ENCODE data around the gene FTL.

FTL gene

DNA sequence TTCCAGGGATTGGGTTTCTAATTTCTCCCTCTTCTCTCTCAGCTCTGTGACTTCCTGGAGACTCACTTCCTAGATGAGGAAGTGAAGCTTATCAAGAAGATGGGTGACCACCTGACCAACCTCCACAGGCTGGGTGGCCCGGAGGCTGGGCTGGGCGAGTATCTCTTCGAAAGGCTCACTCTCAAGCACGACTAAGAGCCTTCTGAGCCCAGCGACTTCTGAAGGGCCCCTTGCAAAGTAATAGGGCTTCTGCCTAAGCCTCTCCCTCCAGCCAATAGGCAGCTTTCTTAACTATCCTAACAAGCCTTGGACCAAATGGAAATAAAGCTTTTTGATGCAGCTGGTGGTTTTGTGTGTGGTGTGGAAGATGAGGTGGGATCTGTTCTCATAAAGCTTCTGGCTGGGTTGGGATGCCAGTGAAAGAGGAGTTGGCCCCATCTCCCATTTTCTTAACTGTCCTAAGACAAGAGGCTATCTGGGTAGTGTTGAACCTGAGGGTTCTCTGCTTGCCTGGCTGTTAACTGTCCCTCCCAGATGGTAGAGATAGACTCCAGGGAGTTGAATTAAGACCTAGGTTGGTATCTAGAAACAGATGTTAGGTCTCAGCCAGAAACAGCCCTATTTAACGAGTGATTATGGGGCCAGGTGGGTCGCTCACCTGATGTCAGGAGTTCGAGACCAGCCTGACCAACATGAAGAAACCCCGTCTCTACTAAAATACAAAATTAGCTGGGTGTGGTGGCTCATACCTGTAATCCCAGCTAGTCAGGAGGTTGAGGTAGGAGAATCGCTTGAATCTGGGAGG lies 1.6 kb downstream of the FTL start:
- peak overlapping the region; percentile 78; the same call in 1 of the 2 replicates for H3K4me3 ChIP-seq (ENCODE audit: low read length)
- no peak for TF ChIP-seq ZNF274 (IDR thresholded peaks at IDR 0.05; ENCODE audit: low read depth, low read length)

DNA sequence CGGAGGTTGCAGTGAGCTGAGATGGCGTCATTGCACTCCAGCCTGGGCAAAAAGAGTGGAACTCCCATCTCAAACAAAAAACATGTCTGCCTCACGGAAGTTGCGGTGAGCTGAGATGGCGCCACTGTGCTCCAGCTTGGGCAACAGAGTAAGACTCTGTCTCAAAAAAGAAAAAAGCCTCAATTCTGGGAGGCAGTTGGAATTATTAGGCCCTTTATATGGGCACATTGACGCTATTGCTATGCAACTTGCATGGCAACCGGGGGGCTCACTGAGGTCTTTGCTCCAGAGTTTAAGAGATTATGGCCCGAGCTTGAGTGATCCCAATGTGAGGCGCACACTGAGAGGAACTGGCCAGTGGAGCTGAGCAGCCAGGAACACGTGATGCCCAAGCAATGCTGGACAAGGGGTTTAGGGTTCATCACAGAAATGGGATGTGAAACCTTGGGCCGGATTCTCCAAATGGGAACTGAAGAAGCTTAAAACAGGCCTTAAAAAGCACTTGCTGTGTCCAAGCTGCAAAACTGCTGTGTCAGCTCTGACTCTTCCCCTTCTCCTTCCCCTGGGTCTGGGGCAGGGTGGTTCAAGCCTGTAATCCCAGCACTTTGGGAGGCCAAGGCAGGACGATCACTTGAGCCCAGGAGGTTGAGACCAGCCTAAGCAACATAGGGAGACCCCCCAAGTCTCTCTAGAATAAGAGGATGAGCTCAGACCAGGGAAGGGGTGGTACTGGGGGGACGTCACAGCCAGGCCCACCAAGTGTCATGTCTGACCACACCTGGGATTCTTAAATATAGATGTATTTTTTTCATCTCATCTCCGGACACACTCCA lies 2.5 kb downstream of the FTL start:
- H3K4me3 ChIP-seq (ENCODE audit: low read length) = no peak overlapping the region
- no peak for TF ChIP-seq ZNF274 (IDR thresholded peaks at IDR 0.05; ENCODE audit: low read depth, low read length)

DNA sequence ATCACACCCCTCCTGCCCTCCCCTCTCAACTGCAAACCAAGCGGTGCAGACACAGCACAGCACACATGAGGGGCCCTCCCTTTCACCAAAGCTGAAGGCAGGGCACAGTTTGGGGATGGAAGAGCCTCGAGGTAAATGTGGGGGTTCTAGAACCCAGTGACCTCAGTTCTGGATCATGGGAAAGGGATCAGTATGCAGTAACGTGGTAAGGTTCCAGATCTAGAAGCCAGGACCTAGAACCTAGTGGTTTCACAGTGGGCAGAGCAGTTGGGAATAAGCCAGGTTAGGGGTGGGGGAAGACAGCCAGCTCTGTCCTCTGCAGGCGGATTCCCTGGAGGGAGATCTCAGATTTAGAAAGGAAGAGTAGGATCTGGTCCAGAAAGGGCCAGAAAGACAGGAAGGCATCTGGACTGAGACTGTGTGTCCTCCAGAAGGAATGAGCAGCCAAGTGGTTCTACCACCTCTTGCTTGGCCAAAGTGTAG lies 3.1 kb downstream of the FTL start:
- H3K4me3 ChIP-seq (ENCODE audit: low read length) = no peak overlapping the region
- no peak for TF ChIP-seq ZNF274 (IDR thresholded peaks at IDR 0.05; ENCODE audit: low read depth, low read length)

DNA sequence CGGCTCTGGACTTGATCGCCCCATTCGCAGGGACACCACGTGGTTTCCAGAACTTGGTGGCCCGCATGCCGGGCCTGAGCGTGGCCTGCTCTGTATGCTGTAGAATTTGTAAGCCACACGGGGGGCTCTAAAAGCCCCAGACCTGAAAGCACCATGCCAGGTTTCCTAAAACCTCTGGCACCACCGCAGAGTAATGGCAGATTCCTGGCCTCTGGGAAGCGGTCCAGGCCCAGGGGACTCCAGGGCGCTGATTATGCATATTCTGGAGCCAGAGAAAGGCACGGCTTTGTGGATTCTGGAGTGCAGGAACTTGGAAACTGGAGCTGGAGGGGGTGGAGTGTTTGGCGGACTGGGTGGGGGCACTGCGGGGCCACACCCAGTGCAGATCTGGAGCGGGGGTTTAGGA lies 3.7 kb downstream of the FTL start:
- no peak overlapping the region for H3K4me3 ChIP-seq (ENCODE audit: low read length)
- no peak for TF ChIP-seq ZNF274 (IDR thresholded peaks at IDR 0.05; ENCODE audit: low read depth, low read length)

DNA sequence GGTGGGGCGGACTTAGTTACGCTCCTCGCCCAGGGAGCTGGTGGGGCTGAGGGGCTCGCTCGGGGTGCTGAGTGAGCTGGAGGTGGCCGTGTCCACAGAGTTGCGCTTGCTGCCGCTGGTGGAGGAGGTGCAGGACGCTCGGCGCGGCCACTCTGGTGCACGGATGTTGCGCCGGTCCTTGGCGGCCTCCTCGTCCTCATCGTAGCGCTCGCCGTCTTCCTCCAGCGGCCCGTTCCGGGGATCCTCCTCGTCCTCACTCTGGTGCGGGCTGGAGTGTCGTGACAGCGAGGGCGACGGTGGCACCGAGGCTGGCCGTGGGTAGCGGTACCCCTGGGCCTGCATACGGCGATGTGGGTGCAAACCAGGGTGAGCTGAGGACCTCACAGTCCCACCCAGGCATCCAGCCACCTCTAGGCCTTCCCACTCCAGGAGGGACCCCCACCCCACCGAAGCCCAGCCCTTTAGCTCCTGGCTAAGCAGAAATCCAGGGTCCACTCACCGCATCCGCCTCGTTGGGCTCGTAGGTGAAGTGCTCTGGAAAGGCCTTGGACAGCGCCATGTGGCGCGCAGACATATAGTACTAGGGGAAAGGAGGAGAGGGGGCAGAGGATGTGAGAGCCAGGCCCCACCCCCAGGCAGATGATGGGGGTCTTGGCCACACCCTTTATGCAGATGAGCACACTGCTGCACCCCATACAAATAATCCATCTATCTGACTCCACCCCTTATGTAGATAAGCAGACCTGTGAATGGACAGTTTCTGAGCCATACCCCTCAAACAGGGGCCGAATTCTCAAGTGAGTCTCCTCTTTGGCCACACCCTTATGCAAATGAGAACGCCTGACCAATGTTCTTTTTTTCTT lies 4.4 kb downstream of the FTL start:
- no peak for TF ChIP-seq ZNF274 (IDR thresholded peaks at IDR 0.05; ENCODE audit: low read depth, low read length)
- H3K4me3 ChIP-seq (ENCODE audit: low read length) = no peak overlapping the region

DNA sequence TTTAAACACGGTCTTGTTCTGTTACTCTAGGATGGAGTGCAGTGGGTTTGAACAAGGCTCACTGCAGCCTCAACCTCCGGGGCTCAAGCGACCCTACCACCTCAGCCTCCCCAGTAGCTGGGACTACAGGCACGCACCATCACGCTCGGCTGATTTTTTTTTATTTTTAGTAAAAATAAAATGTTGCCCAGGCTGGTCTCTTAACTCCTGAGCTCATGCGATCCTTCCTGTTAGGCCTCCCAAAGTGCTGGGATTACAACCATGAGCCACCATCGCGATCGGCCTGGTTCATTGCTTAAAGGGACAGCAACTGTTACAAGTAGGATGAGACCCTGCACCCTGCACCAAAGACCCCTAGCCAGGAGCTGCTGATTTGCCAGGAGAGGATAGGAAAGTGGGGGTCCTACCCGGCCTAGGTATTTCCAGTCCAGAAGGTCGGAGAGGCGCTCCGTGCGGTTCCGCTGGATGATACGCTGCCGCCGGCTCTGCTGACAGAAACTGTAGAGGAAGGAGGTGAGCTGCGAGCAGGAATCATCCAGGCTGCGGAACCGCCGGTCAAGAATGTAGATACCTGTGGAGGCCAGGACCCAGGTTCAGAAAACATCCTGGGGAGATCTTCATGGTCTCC lies 5.1 kb downstream of the FTL start:
- TF ChIP-seq ZNF274 (IDR thresholded peaks at IDR 0.05; ENCODE audit: low read depth, low read length) = no peak
- H3K4me3 ChIP-seq (ENCODE audit: low read length) = no peak overlapping the region

DNA sequence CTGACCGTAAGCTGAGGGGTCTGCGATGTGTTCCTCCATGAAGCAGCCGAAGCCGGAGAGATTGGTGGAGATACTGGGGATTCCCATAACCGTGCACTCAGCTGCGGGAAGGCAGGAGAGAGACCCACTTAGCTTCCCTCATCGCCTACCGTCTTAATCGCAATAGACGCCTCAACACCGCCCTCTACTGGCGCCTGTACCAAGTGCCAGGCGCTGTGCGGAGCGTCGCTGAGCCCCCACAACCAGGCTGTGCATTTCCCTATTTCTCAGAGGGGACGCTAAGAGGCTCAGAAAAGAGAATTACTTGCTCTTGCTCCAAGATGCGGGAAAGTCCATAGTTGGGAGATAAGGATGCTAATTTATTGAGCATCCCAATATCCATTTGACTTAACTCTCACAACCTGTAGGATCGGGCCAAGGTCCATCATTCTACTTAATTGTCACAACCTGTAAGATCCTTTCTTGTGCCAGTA lies 5.8 kb downstream of the FTL start:
- no peak for TF ChIP-seq ZNF274 (IDR thresholded peaks at IDR 0.05; ENCODE audit: low read depth, low read length)
- no peak overlapping the region for H3K4me3 ChIP-seq (ENCODE audit: low read length)

DNA sequence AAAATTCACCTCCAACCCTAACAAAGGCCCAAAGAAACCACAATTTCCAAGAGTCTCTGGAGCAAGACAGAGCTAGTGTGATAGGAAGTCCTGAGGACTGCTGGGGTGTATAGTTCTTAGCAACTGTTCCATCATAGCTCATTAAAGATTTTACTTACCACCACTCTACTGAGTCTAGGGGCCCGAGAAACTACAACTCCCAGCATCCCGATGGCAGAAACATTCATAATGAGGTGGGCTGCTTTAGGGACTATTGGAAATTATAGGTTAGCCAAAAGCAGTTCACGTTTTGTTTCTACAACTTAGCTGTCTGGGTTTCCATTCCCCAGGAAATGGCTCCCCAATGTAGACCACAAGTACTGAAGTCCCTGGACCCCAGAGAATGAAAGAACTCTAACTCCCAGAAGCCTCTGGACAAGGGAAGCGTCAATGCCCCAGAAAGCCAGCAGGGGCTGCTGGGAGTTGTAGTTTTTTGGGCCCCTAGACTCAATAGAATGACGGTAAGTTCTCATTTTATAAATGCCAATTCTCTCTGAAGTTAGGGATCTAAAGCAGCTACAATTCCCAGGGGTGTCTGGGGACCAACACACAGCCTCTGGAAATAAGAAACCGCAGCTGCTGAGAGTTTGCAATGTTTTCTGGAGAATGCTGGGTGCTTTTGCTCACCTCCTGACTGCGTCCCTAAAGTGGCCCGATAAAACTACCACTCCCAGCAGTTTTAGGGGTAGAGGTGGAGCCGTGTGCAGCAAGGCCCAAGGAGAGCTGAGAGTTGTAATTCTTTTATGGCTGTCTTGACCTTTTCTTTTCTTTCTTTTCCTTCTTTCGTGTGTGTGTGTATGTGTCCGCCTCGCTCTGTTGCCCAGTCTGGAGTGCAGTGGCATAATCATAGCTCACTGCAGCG lies 11.1 kb downstream of the FTL start:
- no peak for TF ChIP-seq ZNF274 (IDR thresholded peaks at IDR 0.05; ENCODE audit: low read depth, low read length)
- no peak overlapping the region for H3K4me3 ChIP-seq (ENCODE audit: low read length)

DNA sequence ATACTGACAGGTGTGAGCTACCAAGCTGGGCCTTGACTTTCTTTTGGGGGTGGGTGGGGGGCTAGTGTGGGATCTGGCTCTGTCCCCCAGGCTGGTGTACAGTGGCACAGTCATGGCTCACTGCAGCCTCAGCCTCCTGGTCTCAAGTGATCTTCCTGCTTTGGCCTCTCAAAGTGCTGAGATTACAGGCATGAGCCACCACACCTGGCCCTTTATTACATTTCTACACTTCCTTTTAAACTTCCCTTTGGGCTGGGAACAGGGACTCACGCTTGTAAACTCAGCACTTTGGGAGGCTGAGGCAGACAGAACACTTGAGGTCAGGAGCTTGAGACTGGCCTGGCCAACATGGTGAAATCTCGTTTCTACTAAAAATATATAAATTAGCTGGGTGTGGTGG lies 12.0 kb downstream of the FTL start:
- no peak for TF ChIP-seq ZNF274 (IDR thresholded peaks at IDR 0.05; ENCODE audit: low read depth, low read length)
- no peak overlapping the region for H3K4me3 ChIP-seq (ENCODE audit: low read length)

DNA sequence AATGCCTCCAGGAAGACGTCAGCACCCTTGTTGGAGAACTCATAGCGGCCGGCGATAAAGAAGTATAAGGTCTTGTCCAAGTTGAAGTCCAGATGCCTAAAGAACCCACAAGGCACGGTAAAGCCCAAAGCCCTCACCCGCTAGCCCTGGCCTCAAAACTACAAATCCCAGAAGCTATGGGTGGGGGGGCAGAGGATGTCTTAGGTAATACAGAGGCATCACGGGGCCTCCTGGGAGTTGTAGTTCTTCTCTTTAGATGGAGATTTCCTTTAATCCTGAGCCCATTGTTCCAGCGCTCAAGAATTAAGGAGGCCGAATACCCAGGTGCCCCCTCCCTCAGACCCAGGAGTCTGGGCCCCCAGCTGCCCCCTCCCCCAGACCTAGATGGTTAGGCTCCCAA lies 17.2 kb downstream of the FTL start:
- TF ChIP-seq ZNF274 (IDR thresholded peaks at IDR 0.05; ENCODE audit: low read depth, low read length) = no peak

DNA sequence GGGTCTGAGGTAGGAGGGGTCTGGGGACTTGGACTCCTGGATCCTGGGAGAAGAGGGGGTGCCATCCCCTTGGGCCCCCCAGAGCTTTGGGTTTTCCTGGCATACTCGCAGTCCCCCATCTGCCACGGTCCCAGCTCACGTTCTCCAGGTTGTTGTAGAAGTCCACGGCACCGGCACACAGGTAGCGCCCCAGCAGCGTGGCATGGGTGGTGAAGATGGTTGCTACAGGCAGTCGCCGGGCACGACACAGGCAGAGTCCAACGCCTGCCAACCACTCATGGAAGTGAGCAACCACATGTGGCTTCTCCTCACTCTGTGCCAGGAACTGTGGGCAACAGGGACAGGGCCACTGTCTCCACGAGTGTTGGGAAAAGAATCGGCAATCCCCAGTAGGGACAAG lies 20.6 kb downstream of the FTL start:
- no peak for TF ChIP-seq ZNF274 (IDR thresholded peaks at IDR 0.05; ENCODE audit: low read depth, low read length)
- no peak overlapping the region for H3K4me3 ChIP-seq (ENCODE audit: low read length)

More for the DNA sequence above, 17.2 kb downstream of the FTL start:
- H3K4me3 ChIP-seq (ENCODE audit: low read length) = no peak overlapping the region

DNA sequence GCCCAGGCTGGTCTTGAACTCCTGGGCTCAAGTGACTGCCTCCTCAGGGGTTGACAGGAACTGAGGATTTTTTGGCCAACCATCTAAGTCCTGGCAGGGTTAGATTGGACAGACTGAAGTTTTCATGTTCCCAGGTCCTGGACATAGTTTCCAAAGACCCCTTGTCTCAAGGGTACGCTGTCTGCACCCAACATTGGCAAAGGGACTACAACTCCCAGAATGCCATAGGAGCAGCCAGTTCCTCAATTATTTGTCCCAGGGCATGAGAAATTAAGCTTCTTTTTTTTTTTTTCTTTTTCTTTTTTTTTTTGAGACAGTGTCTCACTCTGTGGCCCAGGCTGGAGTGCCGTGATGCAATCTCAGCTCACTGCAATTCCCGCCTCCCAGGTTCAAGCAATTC lies 21.1 kb downstream of the FTL start:
- no peak for TF ChIP-seq ZNF274 (IDR thresholded peaks at IDR 0.05; ENCODE audit: low read depth, low read length)
- H3K4me3 ChIP-seq (ENCODE audit: low read length) = no peak overlapping the region

DNA sequence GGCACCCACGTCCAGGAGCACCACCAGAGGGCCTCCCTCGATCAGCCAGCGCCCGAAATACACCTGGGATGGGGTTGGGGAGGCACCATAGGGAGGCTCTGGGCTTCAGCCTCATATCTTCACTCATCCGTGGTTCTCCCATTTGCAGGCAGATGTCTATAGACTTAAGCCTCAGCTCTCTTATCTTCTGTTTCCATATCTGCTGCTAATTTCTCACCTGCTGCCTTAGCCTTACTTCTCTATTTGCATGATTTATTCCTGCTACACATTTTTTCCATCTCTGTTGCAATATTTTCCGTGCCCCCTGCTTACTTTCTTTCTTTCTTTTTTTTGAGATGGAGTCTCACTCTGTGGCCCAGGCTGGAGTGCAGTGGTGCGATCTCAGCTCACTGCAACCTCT lies 22.2 kb downstream of the FTL start:
- TF ChIP-seq ZNF274 (IDR thresholded peaks at IDR 0.05; ENCODE audit: low read depth, low read length) = no peak
- H3K4me3 ChIP-seq (ENCODE audit: low read length) = no peak overlapping the region
